Measurements from ENCODE around the gene CYP26A1.

Gene CYP26A1

GRCh38 chr10:93064874-93065660 lies 8.6 kb upstream of the CYP26A1 start:
- TF ChIP-seq CTCF (IDR thresholded peaks at IDR 0.05; ENCODE audit: poor library complexity, severe bottlenecking) = no peak
- ATAC-seq (ENCODE audit: low read depth) (no peak), DNase-seq (ENCODE audit: low spot score) (no peak)
- no peaks in the 10 kb centered on the region for H3K36me3 ChIP-seq (ENCODE audit: low read depth)
- H3K9me3 ChIP-seq (ENCODE audit: severe bottlenecking) = no peaks in the 10 kb centered on the region
- H3K27me3 ChIP-seq (ENCODE audit: insufficient read depth, poor library complexity, severe bottlenecking) = peaks cover 73% of the 10 kb centered on the region
- H3K27ac ChIP-seq (ENCODE audit: poor library complexity, severe bottlenecking) = no peak overlapping the region
- no peaks in the 10 kb centered on the region for H3K4me1 ChIP-seq (ENCODE audit: insufficient read depth, poor library complexity, severe bottlenecking)
- no peak overlapping the region for H3K4me3 ChIP-seq (ENCODE audit: severe bottlenecking)

- ATAC-seq (ENCODE audit: low read depth) (no peak), DNase-seq (ENCODE audit: low spot score) (no peak)
- H3K27me3 ChIP-seq (ENCODE audit: insufficient read depth, poor library complexity, severe bottlenecking) = peaks cover 75% of the 10 kb centered on the region
- H3K36me3 ChIP-seq (ENCODE audit: low read depth) = no peaks in the 10 kb centered on the region
- H3K4me3 ChIP-seq (ENCODE audit: severe bottlenecking) = no peak overlapping the region
- no peaks in the 10 kb centered on the region for H3K4me1 ChIP-seq (ENCODE audit: insufficient read depth, poor library complexity, severe bottlenecking)
- H3K9me3 ChIP-seq (ENCODE audit: severe bottlenecking) = no peaks in the 10 kb centered on the region
- H3K27ac ChIP-seq (ENCODE audit: poor library complexity, severe bottlenecking) = no peak overlapping the region
- no peak for TF ChIP-seq CTCF (IDR thresholded peaks at IDR 0.05; ENCODE audit: poor library complexity, severe bottlenecking)
These were observed 7.8 kb upstream of the CYP26A1 start for GRCh38 chr10:93065675-93066543.

- no peak overlapping the region for H3K27ac ChIP-seq (ENCODE audit: poor library complexity, severe bottlenecking)
- peaks cover 78% of the 10 kb centered on the region for H3K27me3 ChIP-seq (ENCODE audit: insufficient read depth, poor library complexity, severe bottlenecking)
- no peaks in the 10 kb centered on the region for H3K9me3 ChIP-seq (ENCODE audit: severe bottlenecking)
- ATAC-seq (ENCODE audit: low read depth) (no peak), DNase-seq (ENCODE audit: low spot score) (no peak)
- H3K4me1 ChIP-seq (ENCODE audit: insufficient read depth, poor library complexity, severe bottlenecking) = no peaks in the 10 kb centered on the region
- H3K36me3 ChIP-seq (ENCODE audit: low read depth) = no peaks in the 10 kb centered on the region
- TF ChIP-seq CTCF (IDR thresholded peaks at IDR 0.05; ENCODE audit: poor library complexity, severe bottlenecking) = no peak
- H3K4me3 ChIP-seq (ENCODE audit: severe bottlenecking) = no peak overlapping the region
These were observed 7.2 kb upstream of the CYP26A1 start for GRCh38 chr10:93066544-93066913.

GRCh38 chr10:93067443-93068365 lies 6.0 kb upstream of the CYP26A1 start:
- no peak for DNase-seq (ENCODE audit: low spot score)
- Histone ChIP-seq H3K9me3 (ENCODE audit: severe bottlenecking) (no peaks in the 10 kb centered on the region), H3K4me3 (ENCODE audit: severe bottlenecking) (no peak overlapping the region), H3K27ac (ENCODE audit: poor library complexity, severe bottlenecking) (no peak overlapping the region), H3K4me1 (ENCODE audit: insufficient read depth, poor library complexity, severe bottlenecking) (no peaks in the 10 kb centered on the region), H3K27me3 (ENCODE audit: insufficient read depth, poor library complexity, severe bottlenecking) (peaks cover 81% of the 10 kb centered on the region), H3K36me3 (ENCODE audit: low read depth) (no peaks in the 10 kb centered on the region)
- TF ChIP-seq CTCF (IDR thresholded peaks at IDR 0.05; ENCODE audit: poor library complexity, severe bottlenecking) = no peak
- no peak for ATAC-seq (ENCODE audit: low read depth)
